ENCODE results near the gene ENO3.
"Not testable (repeated sequence)": the region's sequence is repeated elsewhere in the genome, so short reads cannot be mapped to it uniquely, and the experiment has no call there.

The ENO3 gene

DNA sequence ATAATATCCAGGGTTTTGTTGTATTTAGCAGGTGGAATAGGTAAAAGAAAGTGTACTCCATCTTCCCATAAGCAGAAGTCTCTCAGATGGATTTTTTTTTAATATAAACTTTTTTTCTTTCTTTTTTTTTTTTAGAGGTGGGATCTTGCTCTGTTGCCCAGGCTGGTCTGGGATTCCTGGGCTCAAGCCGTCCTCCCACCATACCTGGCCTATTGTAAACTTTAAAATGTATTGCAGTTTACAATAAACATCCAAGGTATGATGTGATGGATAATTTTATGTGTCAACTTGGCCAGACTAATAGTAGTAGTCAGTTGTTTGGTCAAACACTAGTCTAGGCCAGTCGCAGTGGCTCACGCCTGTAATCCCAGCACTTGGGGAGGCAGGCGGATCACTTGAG, 29.6 kb upstream of the ENO3 start:
- Histone ChIP-seq H3K9me3 (ENCODE audit: control insufficient read depth, low read length) (no peaks in the 10 kb centered on the region), H3K4me1 (ENCODE audit: control insufficient read depth, insufficient read depth, low read length) (no peaks in the 10 kb centered on the region), H3K4me3 (ENCODE audit: low read length) (no peak overlapping the region), H3K27me3 (ENCODE audit: control insufficient read depth, insufficient read depth, low read length) (no peaks in the 10 kb centered on the region), H3K9ac (ENCODE audit: low read length) (no peak overlapping the region), H3K36me3 (ENCODE audit: control insufficient read depth, insufficient read depth, low read length) (no peaks in the 10 kb centered on the region)

DNA sequence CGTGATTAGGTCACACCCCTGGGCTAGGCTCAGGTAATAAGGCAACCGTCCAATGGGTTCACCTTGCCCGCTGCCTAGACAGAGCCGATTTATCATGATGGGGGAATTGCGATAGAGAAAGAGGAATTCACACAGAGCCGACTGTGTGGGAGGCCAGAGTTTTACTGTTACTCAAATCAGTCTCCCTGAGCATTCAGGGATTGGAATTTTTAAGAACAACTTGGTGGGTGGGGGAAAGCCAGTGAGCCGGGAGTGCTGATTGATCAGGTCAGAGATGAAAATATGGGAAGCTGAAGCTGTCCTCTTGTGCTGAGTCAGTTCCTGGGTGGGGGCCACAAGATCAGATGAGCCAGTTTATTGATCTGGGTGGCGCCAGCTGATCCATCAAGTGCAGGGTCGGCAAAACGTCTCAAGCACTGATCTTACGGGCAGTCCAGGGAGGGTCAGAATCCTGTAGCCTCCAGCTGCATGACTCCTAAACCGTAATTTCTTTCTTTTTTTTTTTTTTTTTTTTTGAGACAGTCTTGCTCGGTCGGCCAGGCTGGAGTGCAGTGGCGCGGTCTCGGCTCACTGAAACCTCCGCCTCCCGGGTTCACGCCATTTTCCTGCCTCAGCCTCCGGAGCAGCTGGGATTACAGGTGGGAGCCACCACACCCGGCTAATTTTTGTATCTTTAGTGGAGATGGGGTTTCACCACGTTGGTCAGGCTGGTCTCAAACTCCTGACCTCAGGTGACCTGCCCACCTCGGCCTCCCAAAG, 24.2 kb upstream of the ENO3 start:
- not testable (repeated sequence) for H3K4me3 ChIP-seq (ENCODE audit: low read length); H3K9me3 ChIP-seq (ENCODE audit: control insufficient read depth, low read length); H3K4me1 ChIP-seq (ENCODE audit: control insufficient read depth, insufficient read depth, low read length); H3K27me3 ChIP-seq (ENCODE audit: control insufficient read depth, insufficient read depth, low read length); H3K36me3 ChIP-seq (ENCODE audit: control insufficient read depth, insufficient read depth, low read length); H3K9ac ChIP-seq (ENCODE audit: low read length)

DNA sequence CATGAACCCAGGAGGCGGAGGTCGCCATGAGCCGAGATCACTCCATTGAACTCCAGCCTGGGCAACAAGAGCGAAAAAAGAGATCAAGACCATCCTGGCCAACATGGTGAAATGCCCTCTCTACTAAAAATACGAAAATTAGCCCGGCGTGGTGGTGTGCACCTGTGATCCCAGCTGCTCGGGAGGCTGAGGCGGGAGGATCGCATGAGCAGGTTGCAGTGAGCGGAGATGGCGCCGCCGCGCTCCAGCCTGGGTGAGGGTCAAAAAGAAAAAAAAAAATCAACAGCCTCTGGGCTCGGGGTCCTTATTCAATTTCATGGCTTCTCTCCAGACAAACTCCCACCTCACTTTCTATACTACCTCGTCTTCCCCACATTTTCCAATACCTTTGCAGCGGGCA, 22.0 kb upstream of the ENO3 start:
- Histone ChIP-seq H3K27me3 (ENCODE audit: control insufficient read depth, insufficient read depth, low read length) (no peaks in the 10 kb centered on the region), H3K9ac (ENCODE audit: low read length) (no peak overlapping the region), H3K4me1 (ENCODE audit: control insufficient read depth, insufficient read depth, low read length) (peaks cover under 1% of the 10 kb centered on the region), H3K4me3 (ENCODE audit: low read length) (no peak overlapping the region), H3K36me3 (ENCODE audit: control insufficient read depth, insufficient read depth, low read length) (no peaks in the 10 kb centered on the region), H3K9me3 (ENCODE audit: control insufficient read depth, low read length) (no peaks in the 10 kb centered on the region)

- no peaks in the 10 kb centered on the region for H3K36me3 ChIP-seq (ENCODE audit: control insufficient read depth, insufficient read depth, low read length)
- H3K9me3 ChIP-seq (ENCODE audit: control insufficient read depth, low read length), result no peaks in the 10 kb centered on the region
- H3K4me1 ChIP-seq (ENCODE audit: control insufficient read depth, insufficient read depth, low read length), result peaks cover 6% of the 10 kb centered on the region
- H3K4me3 ChIP-seq (ENCODE audit: low read length), result no peak within 1 kb of the TSS
- no peak within 1 kb of the TSS for H3K9ac ChIP-seq (ENCODE audit: low read length)
- no peaks in the 10 kb centered on the region for H3K27me3 ChIP-seq (ENCODE audit: control insufficient read depth, insufficient read depth, low read length)
These were observed 19.0 kb upstream of the ENO3 start, which contains the start of gene GP1BA for GRCh38 chr17:4931963-4932362. Gene GP1BA (plus strand): TSS chr17:4932277. CDS start chr17:4932605, 328 bp downstream.

- Histone ChIP-seq H3K4me1 (ENCODE audit: control insufficient read depth, insufficient read depth, low read length) (peaks cover 6% of the 10 kb centered on the region), H3K4me3 (ENCODE audit: low read length) (no peak overlapping the region), H3K9ac (ENCODE audit: low read length) (no peak overlapping the region), H3K27me3 (ENCODE audit: control insufficient read depth, insufficient read depth, low read length) (no peaks in the 10 kb centered on the region), H3K9me3 (ENCODE audit: control insufficient read depth, low read length) (no peaks in the 10 kb centered on the region), H3K36me3 (ENCODE audit: control insufficient read depth, insufficient read depth, low read length) (peaks cover 5% of the 10 kb centered on the region)
These were observed 18.2 kb upstream of the ENO3 start for GRCh38 chr17:4932756-4933155.

- Histone ChIP-seq H3K9me3 (ENCODE audit: control insufficient read depth, low read length) (no peaks in the 10 kb centered on the region), H3K27me3 (ENCODE audit: control insufficient read depth, insufficient read depth, low read length) (no peaks in the 10 kb centered on the region), H3K9ac (ENCODE audit: low read length) (peak overlapping the region; percentile 45), H3K4me3 (ENCODE audit: low read length) (no peak overlapping the region), H3K4me1 (ENCODE audit: control insufficient read depth, insufficient read depth, low read length) (peaks cover 13% of the 10 kb centered on the region), H3K36me3 (ENCODE audit: control insufficient read depth, insufficient read depth, low read length) (peaks cover 5% of the 10 kb centered on the region)
These were observed 17.3 kb upstream of the ENO3 start for GRCh38 chr17:4933646-4934045.

DNA sequence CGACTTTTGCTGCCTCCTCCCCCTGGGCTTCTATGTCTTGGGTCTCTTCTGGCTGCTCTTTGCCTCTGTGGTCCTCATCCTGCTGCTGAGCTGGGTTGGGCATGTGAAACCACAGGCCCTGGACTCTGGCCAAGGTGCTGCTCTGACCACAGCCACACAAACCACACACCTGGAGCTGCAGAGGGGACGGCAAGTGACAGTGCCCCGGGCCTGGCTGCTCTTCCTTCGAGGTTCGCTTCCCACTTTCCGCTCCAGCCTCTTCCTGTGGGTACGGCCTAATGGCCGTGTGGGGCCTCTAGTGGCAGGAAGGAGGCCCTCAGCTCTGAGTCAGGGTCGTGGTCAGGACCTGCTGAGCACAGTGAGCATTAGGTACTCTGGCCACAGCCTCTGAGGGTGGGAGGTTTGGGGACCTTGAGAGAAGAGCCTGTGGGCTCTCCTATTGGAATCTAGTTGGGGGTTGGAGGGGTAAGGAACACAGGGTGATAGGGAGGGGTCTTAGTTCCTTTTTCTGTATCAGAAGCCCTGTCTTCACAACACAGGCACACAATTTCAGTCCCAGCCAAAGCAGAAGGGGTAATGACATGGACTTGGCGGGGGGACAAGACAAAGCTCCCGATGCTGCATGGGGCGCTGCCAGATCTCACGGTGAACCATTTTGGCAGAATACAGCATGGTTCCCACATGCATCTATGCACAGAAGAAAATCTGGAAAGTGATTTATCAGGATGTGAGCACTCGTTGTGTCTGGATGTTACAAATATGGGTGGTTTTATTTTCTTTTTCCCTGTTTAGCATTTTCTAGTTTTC, 16.5 kb upstream of the ENO3 start:
- H3K9me3 ChIP-seq (ENCODE audit: control insufficient read depth, low read length), result no peaks in the 10 kb centered on the region
- H3K4me1 ChIP-seq (ENCODE audit: control insufficient read depth, insufficient read depth, low read length), result peaks cover 19% of the 10 kb centered on the region
- H3K9ac ChIP-seq (ENCODE audit: low read length), result peak overlapping the region; percentile 45
- H3K27me3 ChIP-seq (ENCODE audit: control insufficient read depth, insufficient read depth, low read length), result no peaks in the 10 kb centered on the region
- H3K36me3 ChIP-seq (ENCODE audit: control insufficient read depth, insufficient read depth, low read length), result peaks cover 5% of the 10 kb centered on the region
- H3K4me3 ChIP-seq (ENCODE audit: low read length), result no peak overlapping the region

- Histone ChIP-seq H3K4me3 (ENCODE audit: low read length) (no peak overlapping the region), H3K4me1 (ENCODE audit: control insufficient read depth, insufficient read depth, low read length) (peaks cover 23% of the 10 kb centered on the region), H3K27me3 (ENCODE audit: control insufficient read depth, insufficient read depth, low read length) (no peaks in the 10 kb centered on the region), H3K9me3 (ENCODE audit: control insufficient read depth, low read length) (no peaks in the 10 kb centered on the region), H3K36me3 (ENCODE audit: control insufficient read depth, insufficient read depth, low read length) (peaks cover 5% of the 10 kb centered on the region), H3K9ac (ENCODE audit: low read length) (no peak overlapping the region)
These were observed 15.3 kb upstream of the ENO3 start for GRCh38 chr17:4935650-4936049.

DNA sequence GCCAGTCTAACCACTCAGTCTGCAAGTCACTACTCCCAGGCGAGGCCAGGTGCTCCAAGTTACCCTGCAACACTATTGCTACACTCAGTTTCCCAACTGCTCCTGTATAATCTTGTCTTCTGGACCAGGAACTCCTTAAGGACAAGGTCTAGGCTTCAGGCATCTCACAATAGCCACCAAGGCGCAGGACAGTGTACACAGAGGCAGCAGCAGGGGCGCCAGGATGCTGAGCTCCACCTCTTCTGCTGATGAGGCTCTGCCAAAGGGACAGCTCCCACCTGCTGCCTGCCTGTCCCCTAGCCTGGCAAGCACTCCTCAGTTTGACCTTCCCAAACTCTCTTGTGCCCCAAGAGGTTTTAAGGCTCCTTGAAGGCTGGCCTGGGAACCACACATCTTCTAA, 14.5 kb upstream of the ENO3 start:
- no peaks in the 10 kb centered on the region for H3K9me3 ChIP-seq (ENCODE audit: control insufficient read depth, low read length)
- H3K9ac ChIP-seq (ENCODE audit: low read length), result no peak overlapping the region
- H3K4me1 ChIP-seq (ENCODE audit: control insufficient read depth, insufficient read depth, low read length), result peaks cover 31% of the 10 kb centered on the region
- no peaks in the 10 kb centered on the region for H3K27me3 ChIP-seq (ENCODE audit: control insufficient read depth, insufficient read depth, low read length)
- no peak overlapping the region for H3K4me3 ChIP-seq (ENCODE audit: low read length)
- peaks cover 5% of the 10 kb centered on the region for H3K36me3 ChIP-seq (ENCODE audit: control insufficient read depth, insufficient read depth, low read length)

DNA sequence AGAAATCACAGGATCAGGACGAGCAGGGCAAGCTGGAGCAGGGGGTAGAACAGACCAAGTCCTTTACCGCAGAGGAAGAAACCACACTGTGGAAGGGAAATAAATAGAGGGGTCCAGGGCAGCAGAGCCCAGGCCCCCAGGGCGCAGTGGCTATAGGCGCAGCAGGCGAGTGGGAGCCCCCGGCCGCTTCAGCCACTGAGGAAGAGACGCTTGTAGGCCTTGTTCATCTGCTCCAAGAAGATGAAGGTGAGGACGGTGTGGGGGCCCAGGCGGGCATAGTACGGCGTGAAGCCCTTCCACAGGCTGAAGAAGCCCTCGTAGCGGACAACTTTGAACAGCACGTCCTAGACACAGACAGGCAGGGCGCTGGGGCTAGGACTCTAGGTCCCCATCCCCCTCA, 13.4 kb upstream of the ENO3 start:
- Histone ChIP-seq H3K4me3 (ENCODE audit: low read length) (no peak overlapping the region), H3K4me1 (ENCODE audit: control insufficient read depth, insufficient read depth, low read length) (peaks cover 34% of the 10 kb centered on the region), H3K36me3 (ENCODE audit: control insufficient read depth, insufficient read depth, low read length) (peaks cover 5% of the 10 kb centered on the region), H3K9me3 (ENCODE audit: control insufficient read depth, low read length) (no peaks in the 10 kb centered on the region), H3K9ac (ENCODE audit: low read length) (no peak overlapping the region), H3K27me3 (ENCODE audit: control insufficient read depth, insufficient read depth, low read length) (no peaks in the 10 kb centered on the region)

GRCh38 chr17:4938069-4938491, 12.8 kb upstream of the ENO3 start:
- Histone ChIP-seq H3K9me3 (ENCODE audit: control insufficient read depth, low read length) (no peaks in the 10 kb centered on the region), H3K4me1 (ENCODE audit: control insufficient read depth, insufficient read depth, low read length) (peaks cover 34% of the 10 kb centered on the region), H3K36me3 (ENCODE audit: control insufficient read depth, insufficient read depth, low read length) (peaks cover 5% of the 10 kb centered on the region), H3K27me3 (ENCODE audit: control insufficient read depth, insufficient read depth, low read length) (no peaks in the 10 kb centered on the region), H3K9ac (ENCODE audit: low read length) (peak overlapping the region; percentile 93), H3K4me3 (ENCODE audit: low read length) (no peak overlapping the region)

All from mucosa of stomach (tissue), 1 donor.